Right atrium auricular region (tissue), 2 donors: ENCODE measurements around the gene C5AR2. TPM values are rescaled to one million over a fixed set of nuclear protein-coding genes. Genes with fewer than 3 reads are reported as not detected.

ENCODE experiments used
- DNase-seq: peaks from one replicate; pipeline ENCODE4 v3.0.0-alpha.2; 2019; ENCODE audit warnings: low spot score
- H3K27ac ChIP-seq, 2 donors: fragments of 200-600 bp; sonication (generic); 1 replicate in 1 of 2; 2 replicates in 1 of 2; pipeline ENCODE4 v1.5.1; 2016 to 2019
- H3K27me3 ChIP-seq, 2 donors: fragments of 200-600 bp; sonication (generic); one replicate each; pipeline versions ENCODE4 v1.5.1 to v1.6.0; 2017 to 2019
- H3K36me3 ChIP-seq: fragments of 200-600 bp; sonication (generic); one replicate; pipeline ENCODE4 v1.5.1; 2016
- H3K4me1 ChIP-seq, 2 donors: fragments of 200-600 bp; sonication (generic); one replicate each; pipeline versions ENCODE4 v1.5.1 to v1.6.0; 2017 to 2019
- H3K4me3 ChIP-seq, 2 donors: fragments of 200-600 bp; sonication (generic); 1 replicate in 1 of 2; 2 replicates in 1 of 2; pipeline ENCODE4 v1.5.1; 2017 to 2019; ENCODE audit warnings: mild to moderate bottlenecking in 1 of 2, moderate library complexity in 1 of 2
- H3K9me3 ChIP-seq, 2 donors: fragments of 200-600 bp; sonication (generic); one replicate each; pipeline ENCODE4 v1.5.1; 2019
- CTCF ChIP-seq, 2 donors: fragments of 200-600 bp; sonication (generic); IDR thresholded peaks; one replicate each; pipeline ENCODE4 v1.5.1; 2019; ENCODE audit warnings: antibody characterized with exemption in 2 of 2
- total RNA-seq, 2 donors: library from RNA; depleted of rRNA; stranded (reverse); fragments of >200 nt; gene quantifications; one replicate each; pipeline ENCODE4 v1.1.0, GENCODE V29; 2016

C5AR2 gene
- total RNA-seq, 2 donors from 2014 or later, result 1.1 to 3.3 TPM

- DNase-seq, result no peak
- Histone ChIP-seq H3K9me3 (no peaks in the 10 kb centered on the region), H3K27ac (peak overlapping the region; percentile 80 to 85), H3K4me3 (no peak overlapping the region), H3K4me1 (peaks cover 0 to 7% of the 10 kb centered on the region in 2 donors), H3K36me3 (peaks cover 81% of the 10 kb centered on the region), H3K27me3 (no peaks in the 10 kb centered on the region)
- no peak for TF ChIP-seq CTCF (IDR thresholded peaks at IDR 0.05)
Observed at GRCh38 chr19:47376589-47377144, 44.7 kb downstream of the C5AR2 start.

GRCh38 chr19:47377208-47377701 is 45.3 kb downstream of the C5AR2 start:
- Histone ChIP-seq H3K4me1 (peaks cover 0 to 7% of the 10 kb centered on the region in 2 donors), H3K9me3 (no peaks in the 10 kb centered on the region), H3K36me3 (peaks cover 81% of the 10 kb centered on the region), H3K27me3 (no peaks in the 10 kb centered on the region), H3K4me3 (no peak overlapping the region), H3K27ac (peak overlapping the region; percentile 80 to 85)
- no peak for TF ChIP-seq CTCF (IDR thresholded peaks at IDR 0.05)
- no peak for DNase-seq

GRCh38 chr19:47377801-47378200 is 45.8 kb downstream of the C5AR2 start:
- peak overlapping the region; percentile 80 to 85 for H3K27ac ChIP-seq
- no peak overlapping the region for H3K4me3 ChIP-seq
- no peak for TF ChIP-seq CTCF (IDR thresholded peaks at IDR 0.05)
- H3K36me3 ChIP-seq, result peaks cover 78% of the 10 kb centered on the region
- peaks cover 0 to 7% of the 10 kb centered on the region in 2 donors for H3K4me1 ChIP-seq
- DNase-seq, result no peak
- H3K9me3 ChIP-seq, result no peaks in the 10 kb centered on the region
- no peaks in the 10 kb centered on the region for H3K27me3 ChIP-seq

GRCh38 chr19:47378246-47378645 is 46.3 kb downstream of the C5AR2 start:
- peak overlapping the region; percentile 80 to 85 for H3K27ac ChIP-seq

GRCh38 chr19:47379381-47379938 is 47.5 kb downstream of the C5AR2 start:
- TF ChIP-seq CTCF (IDR thresholded peaks at IDR 0.05), result no peak
- Histone ChIP-seq H3K27me3 (no peaks in the 10 kb centered on the region), H3K36me3 (peaks cover 65% of the 10 kb centered on the region)

More at GRCh38 chr19:47378246-47378645, 46.3 kb downstream of the C5AR2 start:
- Histone ChIP-seq H3K4me1 (peaks cover 0 to 7% of the 10 kb centered on the region in 2 donors), H3K4me3 (no peak overlapping the region), H3K36me3 (peaks cover 74% of the 10 kb centered on the region), H3K27me3 (no peaks in the 10 kb centered on the region), H3K9me3 (no peaks in the 10 kb centered on the region)
- DNase-seq, result no peak
- TF ChIP-seq CTCF (IDR thresholded peaks at IDR 0.05), result no peak

More at GRCh38 chr19:47379381-47379938, 47.5 kb downstream of the C5AR2 start:
- no peak for DNase-seq
- Histone ChIP-seq H3K4me1 (peaks cover 0 to 7% of the 10 kb centered on the region in 2 donors), H3K27ac (no peak overlapping the region), H3K4me3 (no peak overlapping the region), H3K9me3 (no peaks in the 10 kb centered on the region)
